OCI-M2 (cell line): ENCODE results near the gene THOP1.

ENCODE experiments used
- DNase-seq: peaks from one replicate; lab custom pipeline; 2025; ENCODE audit not compliant: unreplicated experiment; lab: John Stamatoyannopoulos, UW

The THOP1 gene

GRCh38 chr19:2802826-2803225, 17.5 kb downstream of the THOP1 start:
- DNase-seq, result no peak

GRCh38 chr19:2803486-2804155, 18.3 kb downstream of the THOP1 start:
- no peak for DNase-seq

- no peak for DNase-seq
Observed at GRCh38 chr19:2804156-2805004, 19.1 kb downstream of the THOP1 start.

GRCh38 chr19:2805261-2805900, 20.1 kb downstream of the THOP1 start:
- no peak for DNase-seq

- DNase-seq, result no peak
Observed at GRCh38 chr19:2805991-2806649, 20.8 kb downstream of the THOP1 start.

GRCh38 chr19:2806736-2807378, 21.6 kb downstream of the THOP1 start:
- no peak for DNase-seq

GRCh38 chr19:2807379-2808128, 22.3 kb downstream of the THOP1 start:
- no peak for DNase-seq

GRCh38 chr19:2808129-2808941, 23.0 kb downstream of the THOP1 start:
- DNase-seq, result no peak

GRCh38 chr19:2809387-2810140, 24.3 kb downstream of the THOP1 start:
- no peak for DNase-seq

GRCh38 chr19:2810141-2811091, 25.1 kb downstream of the THOP1 start:
- DNase-seq, result no peak

- no peak for DNase-seq
Observed at GRCh38 chr19:2811221-2811722, 26.0 kb downstream of the THOP1 start.

GRCh38 chr19:2811735-2812413, 26.6 kb downstream of the THOP1 start:
- no peak for DNase-seq

- DNase-seq, result no peak
Observed at GRCh38 chr19:2812414-2813234, 27.3 kb downstream of the THOP1 start.

- no peak for DNase-seq
Observed at GRCh38 chr19:2813235-2814160, 28.2 kb downstream of the THOP1 start.

GRCh38 chr19:2814426-2814825, 29.1 kb downstream of the THOP1 start:
- no peak for DNase-seq
